Measurements from ENCODE around the gene SPEG. TPM values are rescaled to one million over a fixed set of nuclear protein-coding genes. Genes with fewer than 3 reads are reported as not detected.
A peak's percentile ranks its signal among the peaks of the same experiment; 100 is the strongest.

The SPEG gene
- total RNA-seq, 2 donors from 2014 or later = 23.1 to 29.8 TPM

GRCh38 chr2:219418155-219419011 is 16.3 kb upstream of the SPEG start, which contains the start of gene DES:
DES (plus strand) TSS chr2:219418377; CDS start chr2:219418463, 86 bp downstream.
- Mint-ChIP-seq H3K27me3 (ENCODE audit: insufficient read depth) (peaks cover 36% of the 10 kb centered on the region), H3K9me3 (peaks cover 2% of the 10 kb centered on the region), H3K36me3 (ENCODE audit: low read depth) (no peaks in the 10 kb centered on the region), H3K27ac (no peak within 1 kb of the TSS), H3K4me3 (peak within 1 kb of the TSS; percentile 28), H3K4me1 (no peaks in the 10 kb centered on the region)
- TF ChIP-seq, protein P1, sequence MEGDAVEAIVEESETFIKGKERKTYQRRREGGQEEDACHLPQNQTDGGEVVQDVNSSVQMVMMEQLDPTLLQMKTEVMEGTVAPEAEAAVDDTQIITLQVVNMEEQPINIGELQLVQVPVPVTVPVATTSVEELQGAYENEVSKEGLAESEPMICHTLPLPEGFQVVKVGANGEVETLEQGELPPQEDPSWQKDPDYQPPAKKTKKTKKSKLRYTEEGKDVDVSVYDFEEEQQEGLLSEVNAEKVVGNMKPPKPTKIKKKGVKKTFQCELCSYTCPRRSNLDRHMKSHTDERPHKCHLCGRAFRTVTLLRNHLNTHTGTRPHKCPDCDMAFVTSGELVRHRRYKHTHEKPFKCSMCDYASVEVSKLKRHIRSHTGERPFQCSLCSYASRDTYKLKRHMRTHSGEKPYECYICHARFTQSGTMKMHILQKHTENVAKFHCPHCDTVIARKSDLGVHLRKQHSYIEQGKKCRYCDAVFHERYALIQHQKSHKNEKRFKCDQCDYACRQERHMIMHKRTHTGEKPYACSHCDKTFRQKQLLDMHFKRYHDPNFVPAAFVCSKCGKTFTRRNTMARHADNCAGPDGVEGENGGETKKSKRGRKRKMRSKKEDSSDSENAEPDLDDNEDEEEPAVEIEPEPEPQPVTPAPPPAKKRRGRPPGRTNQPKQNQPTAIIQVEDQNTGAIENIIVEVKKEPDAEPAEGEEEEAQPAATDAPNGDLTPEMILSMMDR (conservative IDR thresholded peaks at IDR 0.05) = peak; percentile 48
- Histone ChIP-seq H3K4me3 (ENCODE audit: low read length) (no peak within 1 kb of the TSS), H3K4me1 (ENCODE audit: control insufficient read depth, insufficient read depth, low read length) (no peaks in the 10 kb centered on the region), H3K27ac (ENCODE audit: low read depth, low read length) (no peak within 1 kb of the TSS), H3K27me3 (ENCODE audit: control insufficient read depth, insufficient read depth, low read length, poor library complexity, severe bottlenecking) (no peaks in the 10 kb centered on the region), H3K9me3 (ENCODE audit: control insufficient read depth, low read length) (peaks cover under 1% of the 10 kb centered on the region), H3K36me3 (ENCODE audit: control insufficient read depth, insufficient read depth, low read length) (no peaks in the 10 kb centered on the region), H3K9ac (ENCODE audit: extremely low read depth, low read length, poor library complexity, severe bottlenecking) (no peak within 1 kb of the TSS)
- peak; percentile 81 for DNase-seq
- WGBS, 2 experiments (ENCODE audit: insufficient coverage in 1 of 2, insufficient read length in 1 of 2) = 90 to 96% methylated on average over 67 to 98 of the region's 98 CpGs

GRCh38 chr2:219419012-219419324 is 15.7 kb upstream of the SPEG start:
- H3K4me1 Mint-ChIP-seq = no peaks in the 10 kb centered on the region
- H3K27ac ChIP-seq (ENCODE audit: low read depth, low read length) = no peak overlapping the region
- H3K9me3 ChIP-seq (ENCODE audit: control insufficient read depth, low read length) = no peaks in the 10 kb centered on the region
- H3K9ac ChIP-seq (ENCODE audit: extremely low read depth, low read length, poor library complexity, severe bottlenecking) = no peak overlapping the region
- H3K4me1 ChIP-seq (ENCODE audit: control insufficient read depth, insufficient read depth, low read length) = no peaks in the 10 kb centered on the region
- H3K36me3 ChIP-seq (ENCODE audit: control insufficient read depth, insufficient read depth, low read length) = no peaks in the 10 kb centered on the region
- no peaks in the 10 kb centered on the region for H3K36me3 Mint-ChIP-seq (ENCODE audit: low read depth)
- H3K27me3 ChIP-seq (ENCODE audit: control insufficient read depth, insufficient read depth, low read length, poor library complexity, severe bottlenecking) = no peaks in the 10 kb centered on the region
- H3K27ac Mint-ChIP-seq = no peak overlapping the region
- WGBS, 2 experiments (ENCODE audit: insufficient coverage in 1 of 2, insufficient read length in 1 of 2) = 93 to 94% methylated on average over 2 to 12 of the region's 12 CpGs
- H3K9me3 Mint-ChIP-seq = peaks cover 2% of the 10 kb centered on the region
- H3K27me3 Mint-ChIP-seq (ENCODE audit: insufficient read depth) = peaks cover 40% of the 10 kb centered on the region
- no peak overlapping the region for H3K4me3 ChIP-seq (ENCODE audit: low read length)
- H3K4me3 Mint-ChIP-seq = peak overlapping the region; percentile 28
- TF ChIP-seq, protein P1 (conservative IDR thresholded peaks at IDR 0.05) = no peak
- DNase-seq = no peak

- H3K4me1 Mint-ChIP-seq = no peaks in the 10 kb centered on the region
- Histone ChIP-seq H3K4me1 (ENCODE audit: control insufficient read depth, insufficient read depth, low read length) (no peaks in the 10 kb centered on the region), H3K9ac (ENCODE audit: extremely low read depth, low read length, poor library complexity, severe bottlenecking) (no peak overlapping the region), H3K4me3 (ENCODE audit: low read length) (no peak overlapping the region), H3K27me3 (ENCODE audit: control insufficient read depth, insufficient read depth, low read length, poor library complexity, severe bottlenecking) (no peaks in the 10 kb centered on the region), H3K36me3 (ENCODE audit: control insufficient read depth, insufficient read depth, low read length) (no peaks in the 10 kb centered on the region), H3K27ac (ENCODE audit: low read depth, low read length) (no peak overlapping the region), H3K9me3 (ENCODE audit: control insufficient read depth, low read length) (no peaks in the 10 kb centered on the region)
- peaks cover 2% of the 10 kb centered on the region for H3K9me3 Mint-ChIP-seq
- no peak for DNase-seq
- H3K27ac Mint-ChIP-seq = no peak overlapping the region
- TF ChIP-seq, protein P1 (conservative IDR thresholded peaks at IDR 0.05) = no peak
- H3K27me3 Mint-ChIP-seq (ENCODE audit: insufficient read depth) = peaks cover 45% of the 10 kb centered on the region
- 61 to 86% methylated on average over 4 to 8 of the region's 9 CpGs for WGBS, 2 experiments (ENCODE audit: insufficient coverage in 1 of 2, insufficient read length in 1 of 2)
- H3K4me3 Mint-ChIP-seq = no peak overlapping the region
- H3K36me3 Mint-ChIP-seq (ENCODE audit: low read depth) = no peaks in the 10 kb centered on the region
Observed at GRCh38 chr2:219419331-219420197, 15.1 kb upstream of the SPEG start.
